ENCODE results near the gene FOXO3. TPM values are rescaled to one million over a fixed set of nuclear protein-coding genes. Genes with fewer than 3 reads are reported as not detected.

FOXO3 gene
- total RNA-seq, 1 experiment from 2014 or later, result 10.5 TPM

DNA sequence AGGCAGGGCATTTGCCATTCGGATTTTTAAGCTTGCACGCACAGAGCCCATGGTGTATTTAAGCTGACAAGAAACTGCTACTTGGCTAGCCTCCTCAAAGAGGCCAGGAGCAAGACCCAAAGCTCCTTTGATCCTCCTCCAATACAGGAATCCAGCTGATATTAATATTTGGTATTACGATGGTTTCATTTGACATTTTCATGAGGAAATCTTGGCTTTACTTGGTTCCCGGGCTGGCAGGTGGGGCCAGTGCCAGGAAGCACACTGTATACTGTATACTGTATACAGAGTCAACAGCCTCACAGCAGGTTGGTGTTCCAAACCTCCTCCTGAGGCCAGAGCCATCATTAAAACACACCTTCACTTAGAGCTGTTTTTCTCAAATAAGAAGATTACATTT, 149.3 kb downstream of the FOXO3 start:
- Histone ChIP-seq H4K20me1 (ENCODE audit: insufficient read depth, low read depth, low read length) (0 out of 2 replicates have a peak, but pooled peaks cover 4% of the 10 kb centered on the region), H3K27ac (ENCODE audit: low read length) (no peak overlapping the region), H3K4me1 (ENCODE audit: low read length) (no peaks in the 10 kb centered on the region), H3K4me2 (ENCODE audit: low read depth, low read length, poor library complexity, severe bottlenecking) (no peak overlapping the region), H3K79me2 (ENCODE audit: low read length) (no peaks in the 10 kb centered on the region), H3K9me3 (ENCODE audit: low read length) (no peaks in the 10 kb centered on the region), H3K36me3 (ENCODE audit: insufficient read depth, low read length) (no peaks in the 10 kb centered on the region), H2AFZ (ENCODE audit: low read length) (no peak overlapping the region), H3K9ac (ENCODE audit: low read length) (no peak overlapping the region), H3K9me2 (replicated peaks; ENCODE audit: insufficient read depth, low read length) (no peaks in the 10 kb centered on the region), H3K4me3 (ENCODE audit: low read length) (no peak overlapping the region), H3K27me3 (ENCODE audit: low read length) (no peaks in the 10 kb centered on the region)
- DNase-seq, result no peak

DNA sequence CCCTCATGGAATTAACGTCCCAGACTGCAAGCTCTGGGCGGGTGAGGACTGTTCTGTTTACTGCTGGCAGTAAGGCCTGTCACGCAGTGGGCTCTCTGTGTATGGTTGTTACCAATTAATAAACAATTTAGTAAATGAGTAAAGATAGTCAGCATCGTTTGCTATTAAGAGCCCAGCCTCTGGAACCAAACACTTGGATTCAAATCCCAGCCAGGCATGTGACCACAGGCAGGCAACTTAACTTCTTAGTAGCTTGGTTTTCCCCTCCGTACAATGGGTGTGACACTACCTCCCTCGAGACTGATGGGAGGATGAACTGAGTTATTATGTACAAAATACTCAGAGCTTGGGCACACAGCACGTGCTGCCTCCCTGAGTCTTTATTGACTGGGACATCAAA, 149.8 kb downstream of the FOXO3 start:
- Histone ChIP-seq H3K4me1 (ENCODE audit: low read length) (no peaks in the 10 kb centered on the region), H3K79me2 (ENCODE audit: low read length) (no peaks in the 10 kb centered on the region), H4K20me1 (ENCODE audit: insufficient read depth, low read depth, low read length) (0 out of 2 replicates have a peak, but pooled peaks cover 4% of the 10 kb centered on the region), H3K9me2 (replicated peaks; ENCODE audit: insufficient read depth, low read length) (no peaks in the 10 kb centered on the region), H3K9ac (ENCODE audit: low read length) (no peak overlapping the region), H3K27me3 (ENCODE audit: low read length) (no peaks in the 10 kb centered on the region), H3K27ac (ENCODE audit: low read length) (no peak overlapping the region), H3K9me3 (ENCODE audit: low read length) (no peaks in the 10 kb centered on the region), H2AFZ (ENCODE audit: low read length) (no peak overlapping the region), H3K4me3 (ENCODE audit: low read length) (no peak overlapping the region), H3K36me3 (ENCODE audit: insufficient read depth, low read length) (no peaks in the 10 kb centered on the region), H3K4me2 (ENCODE audit: low read depth, low read length, poor library complexity, severe bottlenecking) (no peak overlapping the region)
- no peak for DNase-seq

DNA sequence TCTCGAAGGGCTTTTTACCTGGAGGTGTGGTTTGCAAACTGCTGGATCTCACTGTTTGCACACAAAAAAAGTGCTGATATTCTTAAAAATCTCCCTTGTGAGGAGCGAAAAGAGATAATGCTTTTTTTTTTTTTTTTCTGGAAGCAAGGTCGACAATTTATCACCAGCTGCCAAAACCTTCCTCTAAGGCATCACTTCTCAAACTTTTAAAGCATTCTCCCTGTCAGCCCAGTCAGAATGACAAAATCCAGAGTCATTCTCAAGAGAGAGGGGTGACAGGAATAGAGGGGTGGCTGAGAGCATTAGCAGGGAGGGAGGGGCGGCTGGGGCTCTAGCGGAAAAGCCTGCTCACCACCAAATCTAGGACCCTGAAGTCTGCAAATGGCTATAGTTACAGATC, 150.4 kb downstream of the FOXO3 start:
- Histone ChIP-seq H4K20me1 (ENCODE audit: insufficient read depth, low read depth, low read length) (0 out of 2 replicates have a peak, but pooled peaks cover 4% of the 10 kb centered on the region), H3K9me3 (ENCODE audit: low read length) (no peaks in the 10 kb centered on the region), H3K27me3 (ENCODE audit: low read length) (no peaks in the 10 kb centered on the region), H2AFZ (ENCODE audit: low read length) (no peak overlapping the region), H3K9ac (ENCODE audit: low read length) (no peak overlapping the region), H3K9me2 (replicated peaks; ENCODE audit: insufficient read depth, low read length) (no peaks in the 10 kb centered on the region), H3K27ac (ENCODE audit: low read length) (no peak overlapping the region), H3K4me3 (ENCODE audit: low read length) (no peak overlapping the region), H3K36me3 (ENCODE audit: insufficient read depth, low read length) (no peaks in the 10 kb centered on the region), H3K4me1 (ENCODE audit: low read length) (no peaks in the 10 kb centered on the region), H3K4me2 (ENCODE audit: low read depth, low read length, poor library complexity, severe bottlenecking) (no peak overlapping the region), H3K79me2 (ENCODE audit: low read length) (no peaks in the 10 kb centered on the region)
- no peak for DNase-seq

DNA sequence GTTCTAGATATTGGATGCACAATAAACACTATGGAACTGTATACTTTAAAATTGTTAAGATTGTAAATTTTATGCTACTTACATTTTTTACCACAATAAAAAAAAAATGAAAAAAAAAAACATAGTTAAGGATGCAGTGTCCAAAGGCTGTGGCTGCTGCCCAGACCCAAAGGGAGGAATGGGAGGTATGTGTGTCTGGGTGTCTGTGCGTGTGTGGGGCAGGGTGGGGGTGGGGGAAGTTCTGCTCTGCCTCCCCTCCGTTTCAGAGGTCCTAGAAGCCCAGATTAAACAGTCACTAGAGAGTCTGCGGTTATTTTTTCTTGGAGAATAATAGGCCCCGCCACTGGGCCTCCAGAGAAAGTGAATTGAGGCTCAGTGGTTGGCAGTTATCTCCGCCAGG, 151.1 kb downstream of the FOXO3 start:
- Histone ChIP-seq H3K4me3 (ENCODE audit: low read length) (no peak overlapping the region), H3K36me3 (ENCODE audit: insufficient read depth, low read length) (no peaks in the 10 kb centered on the region), H3K4me2 (ENCODE audit: low read depth, low read length, poor library complexity, severe bottlenecking) (no peak overlapping the region), H3K9me3 (ENCODE audit: low read length) (no peaks in the 10 kb centered on the region), H3K27ac (ENCODE audit: low read length) (no peak overlapping the region), H3K79me2 (ENCODE audit: low read length) (no peaks in the 10 kb centered on the region), H3K4me1 (ENCODE audit: low read length) (no peaks in the 10 kb centered on the region), H4K20me1 (ENCODE audit: insufficient read depth, low read depth, low read length) (0 out of 2 replicates have a peak, but pooled peaks cover 4% of the 10 kb centered on the region), H3K27me3 (ENCODE audit: low read length) (no peaks in the 10 kb centered on the region), H3K9me2 (replicated peaks; ENCODE audit: insufficient read depth, low read length) (no peaks in the 10 kb centered on the region), H2AFZ (ENCODE audit: low read length) (no peak overlapping the region), H3K9ac (ENCODE audit: low read length) (no peak overlapping the region)
- DNase-seq, result no peak

DNA sequence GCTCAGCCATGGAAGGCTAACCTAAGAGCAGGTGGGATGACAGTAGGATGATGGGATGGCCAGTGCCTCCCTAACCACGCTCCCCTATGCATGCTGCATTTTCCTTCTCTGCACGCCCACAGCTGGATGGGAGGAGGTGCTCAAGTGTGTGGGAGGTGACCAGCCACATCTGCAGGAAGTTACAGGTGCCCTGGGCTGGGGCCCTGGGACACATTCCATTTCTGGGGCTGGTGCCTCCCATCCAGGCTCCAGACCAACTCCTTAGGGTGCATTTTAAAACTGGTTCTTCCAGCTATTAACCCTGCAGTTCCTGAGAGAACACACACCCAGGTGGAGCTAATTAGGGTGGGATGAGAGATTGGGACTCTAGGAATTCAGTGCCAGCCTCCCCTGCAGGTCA, 152.2 kb downstream of the FOXO3 start:
- Histone ChIP-seq H3K4me1 (ENCODE audit: low read length) (no peaks in the 10 kb centered on the region), H3K27ac (ENCODE audit: low read length) (no peak overlapping the region), H2AFZ (ENCODE audit: low read length) (no peak overlapping the region), H3K4me2 (ENCODE audit: low read depth, low read length, poor library complexity, severe bottlenecking) (no peak overlapping the region), H3K27me3 (ENCODE audit: low read length) (no peaks in the 10 kb centered on the region), H3K9ac (ENCODE audit: low read length) (no peak overlapping the region), H4K20me1 (ENCODE audit: insufficient read depth, low read depth, low read length) (0 out of 2 replicates have a peak, but pooled peaks cover 4% of the 10 kb centered on the region), H3K79me2 (ENCODE audit: low read length) (no peaks in the 10 kb centered on the region), H3K36me3 (ENCODE audit: insufficient read depth, low read length) (no peaks in the 10 kb centered on the region), H3K9me2 (replicated peaks; ENCODE audit: insufficient read depth, low read length) (no peaks in the 10 kb centered on the region), H3K9me3 (ENCODE audit: low read length) (no peaks in the 10 kb centered on the region), H3K4me3 (ENCODE audit: low read length) (no peak overlapping the region)
- DNase-seq, result no peak

DNA sequence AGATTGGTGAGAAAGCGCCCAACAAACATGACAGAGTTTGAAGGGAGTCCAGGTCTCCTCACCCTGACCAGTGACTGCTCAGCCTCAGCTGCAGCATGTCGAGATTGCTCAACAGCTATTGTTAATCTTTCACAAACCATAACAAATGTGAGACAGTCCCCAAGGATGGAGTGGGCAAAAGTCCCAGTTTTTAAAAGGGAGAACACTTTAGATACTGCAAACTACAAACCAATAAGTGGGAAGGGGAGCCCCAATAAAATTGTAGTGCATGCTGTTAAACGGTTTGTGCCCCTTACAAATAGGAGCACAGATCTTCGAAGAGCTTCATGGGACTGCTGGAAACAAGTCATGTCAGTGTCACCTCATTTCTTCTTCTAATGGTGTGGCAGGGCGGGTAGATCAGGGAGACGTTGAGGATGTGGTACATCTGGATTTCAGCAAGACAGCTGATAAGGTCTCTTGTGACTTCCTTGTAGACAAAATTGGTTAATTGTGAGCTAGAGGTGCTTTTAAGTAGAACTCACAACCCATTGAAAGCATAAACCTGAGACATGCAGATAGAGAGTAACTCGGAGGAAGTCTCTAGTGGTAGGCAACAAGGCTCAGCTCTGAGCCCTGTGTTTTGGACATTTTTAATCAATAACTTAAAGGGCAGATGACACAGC, 153.5 kb downstream of the FOXO3 start:
- Histone ChIP-seq H3K9me3 (ENCODE audit: low read length) (no peaks in the 10 kb centered on the region), H3K27me3 (ENCODE audit: low read length) (no peaks in the 10 kb centered on the region), H3K4me2 (ENCODE audit: low read depth, low read length, poor library complexity, severe bottlenecking) (no peak overlapping the region), H3K4me3 (ENCODE audit: low read length) (no peak overlapping the region), H3K79me2 (ENCODE audit: low read length) (no peaks in the 10 kb centered on the region), H3K9ac (ENCODE audit: low read length) (no peak overlapping the region), H3K36me3 (ENCODE audit: insufficient read depth, low read length) (no peaks in the 10 kb centered on the region), H3K27ac (ENCODE audit: low read length) (no peak overlapping the region), H2AFZ (ENCODE audit: low read length) (no peak overlapping the region), H3K4me1 (ENCODE audit: low read length) (no peaks in the 10 kb centered on the region), H4K20me1 (ENCODE audit: insufficient read depth, low read depth, low read length) (0 out of 2 replicates have a peak, but pooled peaks cover 4% of the 10 kb centered on the region), H3K9me2 (replicated peaks; ENCODE audit: insufficient read depth, low read length) (no peaks in the 10 kb centered on the region)
- DNase-seq, result no peak

DNA sequence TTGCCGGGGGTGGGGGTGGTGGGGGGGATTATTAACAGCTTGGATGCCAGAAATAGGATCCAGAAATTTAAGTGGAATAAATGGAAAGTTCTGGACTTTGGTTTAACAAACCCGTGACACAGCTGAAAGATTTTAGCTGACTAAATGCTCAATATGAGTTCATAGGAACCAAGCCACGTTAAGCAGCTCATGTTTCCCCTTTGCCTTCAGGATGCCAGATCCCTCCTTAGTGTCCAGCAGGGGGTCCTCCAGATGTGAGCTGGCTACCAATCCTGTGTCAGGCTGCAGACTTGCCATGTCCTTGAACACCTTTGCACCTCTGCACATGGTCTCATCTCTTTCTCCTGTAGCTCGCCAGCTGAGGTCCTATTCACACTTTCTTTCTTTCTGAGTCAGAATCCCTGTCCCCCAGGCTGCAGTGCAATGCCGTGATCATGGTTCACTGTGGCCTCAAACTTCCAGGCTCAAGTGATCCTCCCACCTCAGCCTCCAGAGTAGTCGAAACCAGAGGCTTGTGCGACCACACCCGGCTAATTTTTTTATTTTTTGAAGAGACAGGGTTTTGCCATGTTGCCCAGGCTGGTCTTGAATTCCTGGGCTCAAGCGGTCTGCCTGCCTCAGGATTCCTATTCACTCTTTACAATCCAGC, 154.2 kb downstream of the FOXO3 start:
- Histone ChIP-seq H3K9me3 (ENCODE audit: low read length) (no peaks in the 10 kb centered on the region), H3K27me3 (ENCODE audit: low read length) (no peaks in the 10 kb centered on the region), H3K9ac (ENCODE audit: low read length) (no peak overlapping the region), H4K20me1 (ENCODE audit: insufficient read depth, low read depth, low read length) (0 out of 2 replicates have a peak, but pooled peaks cover 4% of the 10 kb centered on the region), H3K27ac (ENCODE audit: low read length) (no peak overlapping the region), H3K79me2 (ENCODE audit: low read length) (no peaks in the 10 kb centered on the region), H3K4me3 (ENCODE audit: low read length) (no peak overlapping the region), H3K4me1 (ENCODE audit: low read length) (no peaks in the 10 kb centered on the region), H3K9me2 (replicated peaks; ENCODE audit: insufficient read depth, low read length) (no peaks in the 10 kb centered on the region), H3K36me3 (ENCODE audit: insufficient read depth, low read length) (no peaks in the 10 kb centered on the region), H2AFZ (ENCODE audit: low read length) (no peak overlapping the region), H3K4me2 (ENCODE audit: low read depth, low read length, poor library complexity, severe bottlenecking) (no peak overlapping the region)
- DNase-seq, result no peak

DNA sequence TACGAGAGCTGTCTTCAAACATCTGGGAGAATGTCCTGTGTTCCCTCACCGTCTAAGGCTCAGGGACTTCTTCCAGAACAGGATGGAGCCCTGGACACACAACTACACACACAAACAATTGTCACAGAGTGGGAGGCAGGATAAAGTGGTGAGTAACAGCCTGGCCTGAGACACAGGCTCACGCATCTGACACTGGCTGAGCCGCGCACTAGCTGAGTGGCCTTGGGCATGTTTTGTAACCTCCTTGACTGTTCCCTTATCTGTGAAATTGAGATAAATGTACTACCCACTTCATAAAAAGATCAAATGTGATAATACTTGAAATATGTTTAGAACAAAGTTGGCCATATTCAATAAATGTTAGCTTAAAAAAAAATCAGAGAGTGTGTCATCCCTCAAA, 155.1 kb downstream of the FOXO3 start:
- Histone ChIP-seq H3K36me3 (ENCODE audit: insufficient read depth, low read length) (no peaks in the 10 kb centered on the region), H3K4me1 (ENCODE audit: low read length) (no peaks in the 10 kb centered on the region), H3K4me2 (ENCODE audit: low read depth, low read length, poor library complexity, severe bottlenecking) (no peak overlapping the region), H3K27ac (ENCODE audit: low read length) (no peak overlapping the region), H4K20me1 (ENCODE audit: insufficient read depth, low read depth, low read length) (0 out of 2 replicates have a peak, but pooled peaks cover 4% of the 10 kb centered on the region), H3K9me3 (ENCODE audit: low read length) (no peaks in the 10 kb centered on the region), H3K79me2 (ENCODE audit: low read length) (no peaks in the 10 kb centered on the region), H3K27me3 (ENCODE audit: low read length) (no peaks in the 10 kb centered on the region), H3K9me2 (replicated peaks; ENCODE audit: insufficient read depth, low read length) (no peaks in the 10 kb centered on the region), H3K9ac (ENCODE audit: low read length) (no peak overlapping the region), H3K4me3 (ENCODE audit: low read length) (no peak overlapping the region), H2AFZ (ENCODE audit: low read length) (no peak overlapping the region)
- DNase-seq, result no peak

Data from Karpas-422 (cell line).